Airway epithelial cell (primary cell): ENCODE data around the gene CHSY3. TPM values are rescaled to one million over a fixed set of nuclear protein-coding genes. Genes with fewer than 3 reads are reported as not detected.

Experiments
- total RNA-seq: library from RNA; depleted of rRNA; stranded (reverse); fragments of >200 nt; gene quantifications from 2 replicates; pipeline ENCODE4 v1.2.3, GENCODE V29; 2015

Gene CHSY3
- total RNA-seq = 0.56 and 0.65 TPM in 2 replicates

DNA sequence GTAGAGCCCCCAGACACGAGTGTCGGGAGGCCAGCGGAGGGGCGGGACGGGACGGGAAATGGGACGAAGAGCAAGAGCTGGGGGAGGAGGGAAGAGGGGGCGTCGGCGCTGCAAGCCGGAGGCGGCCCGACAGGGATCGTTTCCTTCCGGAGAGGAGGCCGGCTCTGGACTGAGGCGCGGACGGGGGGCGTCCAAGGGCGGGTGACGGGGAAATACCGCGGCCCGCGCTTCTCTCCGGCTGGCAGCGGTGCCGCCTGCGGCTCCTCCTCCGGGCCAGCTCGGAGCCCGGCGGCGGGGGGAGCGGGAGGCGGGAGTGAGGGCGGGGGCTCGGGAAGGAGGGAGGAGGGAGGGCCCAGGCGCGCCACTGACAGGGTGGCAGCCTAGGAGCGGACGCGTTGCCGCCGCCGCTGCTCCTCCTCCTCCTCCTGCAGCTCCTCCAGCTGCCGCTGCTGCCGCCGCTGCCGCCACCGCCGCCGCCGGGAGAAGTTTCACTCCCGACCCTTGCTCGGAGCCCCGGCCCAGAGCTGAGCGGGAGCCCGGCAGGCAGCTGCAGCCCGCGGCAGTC is at the start of gene CHSY3:
TSS of gene CHSY3 (plus strand) at position 364 of the 565 bp plus-strand sequence.

Other genes starting within 250 kb of the CHSY3 start
- gene MINAR2, start 156.4 kb upstream of the CHSY3 start, total RNA-seq = not detected in 2 replicates